GM19468 (cell line): ENCODE measurements around the gene STAP2.
"Not testable (repeated sequence)": the region's sequence is repeated elsewhere in the genome, so short reads cannot be mapped to it uniquely, and the experiment has no call there.

Experiments used
- ATAC-seq: cut with Tn5 transposase; IDR thresholded peaks from one replicate; pipeline ENCODE4 v1.9.1; 2021; ENCODE audit warnings: mild to moderate bottlenecking, moderate library complexity, moderate number of reproducible peaks; ENCODE audit not compliant: unreplicated experiment; ENCODE audit errors: extremely low read depth

STAP2 gene

GRCh38 chr19:4278419-4279266, 60.0 kb downstream of the STAP2 start, which contains the start of gene SHD:
Gene SHD, plus strand, starts transcription at chr19:4279266. Its CDS starts 798 bp downstream, at chr19:4280064.
- no peak for ATAC-seq

DNA sequence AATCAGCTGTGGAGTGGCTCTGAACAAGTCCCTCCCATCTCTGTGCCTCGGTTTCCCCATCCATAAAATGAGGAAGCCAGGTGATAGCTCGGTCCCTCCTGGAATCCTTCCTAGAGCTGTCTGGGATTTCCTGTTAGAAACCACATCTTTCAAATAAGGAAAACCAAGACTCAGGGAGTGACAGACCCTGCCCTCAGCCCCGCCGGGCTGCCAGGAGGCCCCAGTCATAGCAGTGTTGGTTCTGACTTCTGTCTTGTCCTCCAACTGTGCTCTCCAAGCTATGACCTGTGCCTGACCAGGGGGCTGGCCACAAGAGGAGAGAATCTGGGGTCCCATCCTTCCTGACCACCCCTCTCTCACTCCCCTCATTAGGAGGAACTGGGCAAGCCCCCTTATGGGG, 60.6 kb downstream of the STAP2 start:
- no peak for ATAC-seq

DNA sequence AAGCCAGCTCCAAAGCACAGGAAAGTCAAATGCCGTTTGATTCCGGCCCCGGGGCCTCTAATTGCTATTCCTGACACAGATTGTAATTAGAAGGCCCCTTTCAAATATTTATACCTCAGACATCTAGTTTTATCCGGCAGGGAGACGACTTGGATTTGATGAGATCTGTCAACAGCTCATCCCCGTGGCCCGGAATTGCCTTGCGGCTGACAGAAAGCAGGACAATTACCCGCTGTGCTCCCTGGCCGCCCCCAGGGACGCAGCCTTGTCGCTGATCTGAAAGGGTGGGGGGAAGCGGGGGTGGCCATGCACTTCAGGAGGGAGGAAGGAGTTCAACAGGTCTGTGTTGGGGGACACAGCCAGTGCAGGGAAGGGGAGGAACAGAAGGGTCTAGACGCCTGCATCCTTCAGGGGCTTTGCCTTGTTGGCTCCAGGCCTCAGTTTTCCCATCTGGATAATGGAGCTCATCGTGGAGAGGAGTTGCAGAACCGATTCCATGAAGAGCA, 61.4 kb downstream of the STAP2 start:
- no peak for ATAC-seq

- ATAC-seq: not testable (repeated sequence)
These were observed 64.3 kb downstream of the STAP2 start for GRCh38 chr19:4274321-4274686.
